Measurements from ENCODE around the gene UMAD1. TPM values are rescaled to one million over a fixed set of nuclear protein-coding genes. Genes with fewer than 3 reads are reported as not detected.

Gene UMAD1
- total RNA-seq, 1 donor from 2014 or later: 5.3 TPM

DNA sequence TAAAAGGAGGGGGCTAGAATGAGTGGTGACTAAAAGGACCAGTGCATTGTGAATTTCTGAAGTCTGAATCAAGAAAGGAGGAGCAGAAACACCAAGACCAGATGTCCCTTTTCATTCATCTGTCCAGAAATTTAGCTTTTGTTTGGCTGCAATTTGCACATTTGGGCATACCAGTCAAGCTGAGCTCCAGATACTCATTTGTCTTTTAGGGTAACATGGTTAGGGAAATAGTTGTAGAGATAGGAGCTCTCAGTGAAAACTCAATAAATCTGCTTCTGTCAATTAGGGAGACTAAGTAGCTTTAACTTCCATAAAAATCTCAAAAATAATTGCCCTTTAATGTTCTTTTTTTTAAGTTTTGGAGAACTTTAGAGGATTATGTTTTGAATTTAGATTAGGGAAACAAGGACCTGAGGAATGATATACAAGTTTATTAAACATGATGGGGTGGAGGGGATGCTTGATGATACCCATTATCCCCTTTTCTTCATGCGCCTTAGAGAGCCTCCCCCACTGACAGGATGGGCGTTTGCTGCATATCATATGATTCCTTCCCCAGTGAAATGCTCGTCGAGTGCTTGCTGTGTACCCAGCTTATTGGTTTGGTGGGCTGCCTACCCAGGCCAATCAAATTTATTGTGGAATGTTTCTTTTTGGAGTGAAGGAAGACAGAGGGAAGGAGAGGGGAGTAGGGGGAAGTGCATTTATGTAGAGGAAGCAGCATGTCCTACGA lies 128.6 kb downstream of the UMAD1 start:
- no peak for ATAC-seq

DNA sequence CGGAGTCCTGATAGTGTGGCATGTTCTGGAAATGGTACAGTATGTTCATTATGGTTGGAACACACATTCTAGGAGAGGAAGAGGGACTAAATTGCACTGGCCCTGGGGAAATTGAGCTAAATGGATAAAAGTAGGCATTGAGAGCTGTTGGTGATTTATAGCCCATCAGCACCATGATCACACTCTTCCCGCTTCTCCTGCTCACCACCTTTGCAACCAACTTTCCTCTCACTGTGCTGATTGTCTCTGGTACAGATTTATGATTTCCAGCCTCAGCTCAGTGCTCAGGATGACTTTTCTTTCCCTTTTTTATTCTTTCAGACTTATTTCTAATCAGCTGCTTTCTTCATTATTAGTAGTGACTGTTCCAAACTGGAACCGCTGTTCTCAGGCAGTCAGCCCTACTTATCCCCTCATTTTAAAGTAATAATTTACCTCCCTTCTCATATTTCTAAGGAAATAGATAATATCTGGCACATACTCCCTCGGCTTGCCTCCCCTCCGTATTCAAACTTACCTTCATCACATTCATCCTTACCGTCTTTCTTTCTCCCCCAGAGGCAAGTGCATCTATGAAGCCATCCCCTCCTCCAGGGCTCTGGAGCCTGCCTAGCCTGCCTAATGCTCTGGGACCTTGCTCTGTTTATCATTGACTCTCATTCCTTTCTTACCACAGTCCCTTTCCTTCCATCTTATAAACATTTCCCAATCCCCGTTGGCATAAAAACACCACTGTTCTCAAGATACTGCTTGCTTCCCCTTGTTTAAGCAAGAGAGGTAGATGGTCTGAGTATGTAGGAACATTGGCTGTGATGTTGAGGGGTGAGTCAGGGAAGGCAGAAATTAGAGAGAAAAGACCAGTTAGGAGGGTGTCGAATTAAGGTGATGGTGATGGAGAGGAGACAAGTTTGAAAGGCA lies 129.4 kb downstream of the UMAD1 start:
- ATAC-seq: no peak

DNA sequence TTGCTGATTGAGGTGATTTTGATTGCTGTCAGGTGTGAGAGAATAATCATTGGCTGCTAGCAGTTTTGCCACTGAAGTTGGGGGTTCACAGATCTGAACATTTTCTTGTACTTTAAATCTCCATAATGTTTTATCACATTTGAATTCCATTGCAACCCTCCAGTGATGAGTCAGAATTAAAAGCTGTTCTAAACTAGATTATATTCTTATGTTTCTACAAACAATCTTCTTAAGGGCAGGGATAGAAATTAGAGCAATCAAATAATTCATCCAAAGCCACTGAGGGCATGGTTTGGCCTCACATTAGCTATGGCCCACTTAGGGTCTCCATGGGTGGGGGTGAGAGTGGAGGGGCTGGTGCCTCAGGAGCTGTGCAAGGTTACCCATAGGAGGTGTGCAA lies 130.9 kb downstream of the UMAD1 start:
- no peak for ATAC-seq

DNA sequence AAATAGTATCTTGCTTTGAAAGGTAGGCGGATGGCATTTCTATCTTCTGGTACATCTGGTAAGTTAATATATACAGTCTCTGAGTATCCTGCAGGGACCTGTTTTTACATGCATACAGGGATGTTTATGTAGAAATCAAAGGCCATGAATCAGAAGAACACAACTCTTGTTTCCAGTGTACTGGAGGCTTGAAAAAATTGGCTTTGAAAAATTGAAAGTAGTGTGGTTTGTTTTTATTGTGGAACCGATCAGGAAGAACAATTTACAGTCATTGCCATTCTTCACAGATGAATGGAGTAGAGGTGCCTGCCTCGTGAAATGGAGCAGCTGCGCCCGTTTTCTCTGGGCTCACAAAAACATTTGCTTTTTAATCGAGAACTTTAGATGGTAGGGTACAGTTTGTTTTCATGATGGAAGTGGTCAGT lies 131.9 kb downstream of the UMAD1 start:
- peak; percentile 93 for ATAC-seq

DNA sequence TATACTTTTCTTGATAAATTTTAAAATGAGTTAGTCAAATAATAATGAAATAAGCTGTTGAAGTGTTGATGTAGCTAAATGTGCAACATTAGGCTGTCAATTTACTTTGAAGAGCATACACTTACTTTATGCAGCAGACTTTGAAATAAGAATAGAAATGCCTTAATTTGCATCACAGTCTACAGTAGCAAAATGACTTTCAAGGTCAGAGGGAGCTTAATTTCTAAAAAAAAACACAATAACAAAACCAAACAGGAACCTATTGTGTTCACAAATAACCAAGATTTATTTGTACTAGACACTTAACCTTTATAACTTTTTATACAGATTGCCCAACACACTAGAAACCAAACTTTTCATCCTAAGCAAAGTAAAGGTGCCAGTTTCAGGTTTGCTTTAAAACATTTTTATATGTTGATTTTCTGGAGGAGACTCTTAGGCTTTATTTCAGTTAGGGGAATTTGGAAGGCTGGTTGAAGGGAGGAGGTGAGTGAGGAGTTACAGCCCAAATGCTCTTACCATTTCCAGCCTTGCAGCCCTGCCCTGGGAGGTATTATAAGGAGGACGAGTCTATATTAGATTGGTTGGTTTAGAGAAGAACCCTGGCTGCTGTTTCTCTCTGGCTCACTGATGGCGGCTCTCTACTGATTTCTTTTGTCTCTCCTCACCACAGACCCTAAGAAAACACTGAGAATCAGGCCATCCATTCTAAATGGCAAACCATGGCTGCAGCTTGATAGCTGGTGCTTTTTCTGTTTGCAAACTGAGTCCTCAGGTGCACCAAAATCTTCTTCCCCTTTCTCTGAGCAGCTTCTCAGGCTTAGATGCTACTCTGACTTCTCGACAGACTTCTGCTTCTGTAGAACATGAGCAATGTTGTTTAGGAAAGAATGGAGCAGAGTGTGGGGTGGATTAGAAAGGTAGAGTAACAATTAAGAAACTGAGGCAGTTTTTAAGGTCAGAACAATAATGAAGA lies 133.1 kb downstream of the UMAD1 start:
- no peak for ATAC-seq

DNA sequence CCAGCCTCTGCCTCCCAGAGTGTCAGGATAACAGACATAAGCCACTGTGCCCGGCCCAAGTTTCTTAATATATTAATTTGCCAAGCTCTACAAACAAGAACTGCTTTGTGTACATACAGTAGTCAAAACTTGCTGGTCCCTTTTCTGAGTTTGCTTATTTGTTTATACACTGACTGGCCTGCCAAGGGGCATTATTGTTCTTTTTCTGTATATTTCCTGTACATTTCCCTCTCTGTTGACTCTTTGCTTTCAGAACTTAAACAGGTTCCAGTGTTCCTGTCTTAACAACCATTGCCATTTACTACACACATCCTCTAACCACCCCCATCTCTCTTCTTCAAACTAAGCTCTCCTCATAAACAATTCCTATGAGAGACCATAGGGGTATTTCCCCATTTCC lies 139.3 kb downstream of the UMAD1 start:
- ATAC-seq: no peak

DNA sequence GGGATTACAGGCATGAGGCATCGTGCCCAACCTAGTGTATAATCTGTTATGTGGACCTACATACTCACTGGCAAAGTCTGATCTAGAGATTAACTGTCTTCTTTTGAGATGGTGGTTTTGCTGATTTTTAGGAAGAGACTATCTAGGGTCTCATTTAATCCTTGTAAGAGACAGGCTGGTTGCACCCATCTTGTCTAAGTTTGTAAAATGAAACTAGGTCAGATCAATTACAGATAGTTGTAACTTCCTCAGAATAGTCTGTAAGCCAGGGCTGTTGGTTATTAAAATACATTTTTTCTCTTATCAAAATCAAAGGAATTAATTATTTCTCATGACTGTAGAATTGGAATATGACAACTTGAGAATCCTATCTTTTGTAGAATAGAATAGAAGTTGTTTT lies 142.4 kb downstream of the UMAD1 start:
- no peak for ATAC-seq

DNA sequence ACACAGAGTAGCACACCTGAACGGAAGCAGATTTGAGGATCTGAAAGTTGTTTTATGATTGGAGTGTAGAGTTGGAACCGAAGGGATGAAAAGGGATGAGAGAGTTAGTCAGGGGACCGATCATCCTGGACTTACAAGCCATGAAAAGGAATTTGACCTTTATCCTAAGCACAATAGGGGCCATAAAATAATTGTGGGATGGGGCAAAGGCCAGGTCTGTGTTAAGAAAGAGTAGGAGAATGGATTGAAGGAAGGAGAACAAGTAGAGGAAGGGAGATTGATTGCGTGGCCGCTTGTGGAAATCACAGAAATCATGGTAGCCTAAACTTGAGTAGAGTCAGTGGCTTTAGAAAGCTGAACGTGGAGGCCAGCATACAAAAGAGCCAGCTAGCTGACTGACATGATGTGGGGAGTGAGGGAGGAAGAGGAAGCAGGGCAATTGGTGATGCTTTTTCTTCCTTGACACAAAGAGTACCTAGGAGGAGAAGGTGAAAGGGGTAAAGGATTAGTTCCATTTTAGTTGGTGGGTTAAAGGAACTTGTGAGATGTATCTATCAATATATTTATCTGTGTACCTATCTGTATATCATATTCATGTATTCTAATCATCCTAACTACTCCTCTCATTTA lies 144.9 kb downstream of the UMAD1 start:
- no peak for ATAC-seq

DNA sequence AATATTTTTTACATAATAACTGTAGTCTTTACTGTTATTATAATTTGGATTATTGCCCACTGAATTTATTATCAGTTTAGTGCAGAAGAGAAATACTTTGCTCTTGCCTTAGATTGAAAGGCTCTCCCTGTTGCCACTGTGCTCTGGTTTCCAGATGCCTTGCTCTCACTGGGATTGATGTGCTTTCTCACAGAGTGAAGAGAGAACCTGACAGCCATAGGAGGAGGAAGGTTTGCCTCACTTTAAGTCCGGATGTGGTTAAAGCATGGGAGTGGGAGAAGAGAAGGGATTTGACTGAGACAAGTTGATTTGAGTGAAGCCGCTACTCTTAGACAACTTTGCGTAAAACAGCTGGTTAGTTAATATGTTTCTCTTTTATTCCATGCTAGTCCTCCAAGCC lies 146.0 kb downstream of the UMAD1 start:
- ATAC-seq: no peak

DNA sequence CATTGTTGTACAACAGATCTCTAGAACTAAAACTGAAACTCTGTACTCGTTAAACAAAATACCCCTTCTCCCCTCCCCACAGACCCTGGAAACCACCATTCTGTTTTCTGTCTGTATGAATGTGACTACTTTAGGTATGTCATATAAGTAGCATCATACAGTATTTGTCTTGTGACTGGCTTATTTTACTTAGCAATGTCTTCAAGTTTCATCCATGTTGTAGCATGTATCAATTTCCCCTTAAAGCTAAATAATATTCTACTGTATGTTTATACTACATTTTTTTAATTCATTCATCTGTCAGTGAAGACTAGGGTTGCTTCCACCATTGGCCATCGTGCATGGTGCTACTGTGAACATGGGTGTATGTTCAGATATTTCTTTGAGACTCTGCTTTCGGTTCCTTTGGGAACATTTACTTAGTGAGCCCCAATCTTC lies 149.0 kb downstream of the UMAD1 start:
- ATAC-seq: no peak

DNA sequence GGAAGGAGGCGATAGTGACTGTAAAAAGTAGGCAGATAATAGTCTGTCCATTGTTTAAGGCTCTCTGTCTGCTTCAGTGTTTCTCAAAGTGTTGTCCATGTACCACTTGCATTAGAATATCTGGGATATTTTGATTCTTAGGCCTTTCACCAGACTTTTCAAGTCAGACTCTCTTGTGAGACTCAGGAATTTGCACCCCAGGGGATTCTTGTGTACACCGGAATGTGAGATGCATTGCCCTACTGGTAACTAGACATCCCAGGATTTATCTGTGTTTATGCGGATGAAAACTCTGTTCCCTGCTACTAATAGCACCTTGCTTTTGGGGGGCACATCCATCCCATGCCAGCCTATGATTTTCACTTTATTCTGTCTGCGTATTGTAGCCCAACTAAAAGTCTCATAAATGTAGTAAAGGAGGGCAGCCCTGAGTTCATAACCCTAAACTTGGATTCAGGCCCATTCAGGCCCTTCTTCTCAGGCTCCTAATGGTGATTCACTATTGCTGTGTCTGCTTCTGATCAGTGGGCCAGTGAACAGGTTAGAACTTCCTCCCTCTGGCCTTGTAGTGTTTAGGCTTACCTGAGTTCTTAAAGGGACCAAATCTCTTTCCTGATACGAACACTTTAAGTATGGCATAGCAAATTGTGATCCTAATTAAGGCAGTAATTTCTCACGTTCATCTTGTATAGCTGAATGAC lies 149.6 kb downstream of the UMAD1 start:
- no peak for ATAC-seq

DNA sequence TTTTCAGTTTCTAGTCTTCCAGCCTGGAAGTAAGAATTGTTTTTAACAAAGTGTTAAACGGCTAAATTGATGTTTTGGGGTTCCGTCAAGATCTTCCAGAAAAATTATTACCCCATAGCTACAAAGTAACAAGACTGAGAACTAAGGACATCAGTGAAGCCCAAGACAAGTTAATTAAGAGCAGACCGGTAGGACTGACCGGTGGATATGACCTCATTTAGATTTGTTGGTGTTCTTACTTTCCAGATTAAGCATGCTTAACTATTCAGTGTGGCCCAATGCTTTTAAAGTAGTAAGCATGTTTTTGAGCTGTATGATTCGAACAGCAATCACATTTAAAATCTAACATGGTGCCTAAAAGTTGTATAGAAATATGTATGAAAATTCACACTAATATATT lies 151.0 kb downstream of the UMAD1 start:
- no peak for ATAC-seq

DNA sequence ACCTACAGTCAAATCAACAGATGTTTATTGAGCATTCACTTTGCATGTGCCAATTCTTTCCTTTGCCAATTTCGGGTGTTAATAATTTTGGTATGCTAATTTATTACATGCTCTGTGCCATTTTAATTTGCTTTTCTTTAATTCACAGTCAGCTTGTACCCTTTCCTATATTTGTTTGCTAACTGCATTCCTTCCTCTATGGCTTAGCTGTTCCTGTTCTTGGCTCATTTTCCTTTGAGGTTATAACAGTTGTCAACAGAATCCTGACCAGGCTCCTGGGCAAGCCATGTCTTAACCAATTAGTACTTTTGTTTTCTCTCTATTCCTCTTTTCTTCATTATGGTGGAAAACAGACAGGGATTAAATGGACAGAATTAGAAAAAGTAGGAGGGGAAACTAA lies 151.5 kb downstream of the UMAD1 start:
- ATAC-seq: no peak

DNA sequence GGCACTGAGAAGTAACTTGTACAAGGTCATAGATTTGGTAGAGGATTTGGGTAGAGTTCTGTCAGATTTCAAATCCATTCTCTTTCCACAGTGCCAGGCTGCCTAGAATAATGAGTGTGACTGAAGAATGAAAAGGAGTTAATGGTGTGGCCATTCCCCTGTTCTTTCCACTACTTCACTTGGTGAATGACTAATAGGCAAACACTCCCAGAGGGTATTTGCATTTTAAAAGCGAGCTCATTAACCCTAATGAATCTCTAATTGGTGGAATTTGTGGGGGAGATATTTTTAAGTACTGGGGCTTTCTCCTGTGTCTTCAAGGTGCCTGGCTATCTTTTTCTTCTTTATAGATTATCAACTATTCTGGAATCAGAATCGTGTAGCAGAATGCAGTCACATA lies 152.7 kb downstream of the UMAD1 start:
- no peak for ATAC-seq

DNA sequence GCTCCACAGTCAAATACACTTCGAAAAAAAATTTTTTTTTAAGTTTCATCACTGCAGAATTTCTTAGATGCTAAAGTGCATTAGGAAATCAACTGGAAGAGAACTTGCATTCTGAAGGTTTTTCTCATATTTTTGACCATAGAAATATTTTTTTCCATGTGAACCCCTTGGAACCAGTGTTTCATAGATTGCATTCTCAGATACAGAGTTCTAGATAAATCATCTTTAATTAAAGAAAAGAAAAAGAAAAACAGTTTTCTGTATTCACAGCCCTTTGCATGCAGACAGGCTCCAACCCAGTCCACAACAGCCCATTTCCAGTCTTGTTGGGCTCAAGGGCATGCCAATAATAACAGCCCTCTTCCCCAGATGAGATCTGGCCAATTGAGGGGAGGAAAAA lies 153.4 kb downstream of the UMAD1 start:
- ATAC-seq: no peak

DNA sequence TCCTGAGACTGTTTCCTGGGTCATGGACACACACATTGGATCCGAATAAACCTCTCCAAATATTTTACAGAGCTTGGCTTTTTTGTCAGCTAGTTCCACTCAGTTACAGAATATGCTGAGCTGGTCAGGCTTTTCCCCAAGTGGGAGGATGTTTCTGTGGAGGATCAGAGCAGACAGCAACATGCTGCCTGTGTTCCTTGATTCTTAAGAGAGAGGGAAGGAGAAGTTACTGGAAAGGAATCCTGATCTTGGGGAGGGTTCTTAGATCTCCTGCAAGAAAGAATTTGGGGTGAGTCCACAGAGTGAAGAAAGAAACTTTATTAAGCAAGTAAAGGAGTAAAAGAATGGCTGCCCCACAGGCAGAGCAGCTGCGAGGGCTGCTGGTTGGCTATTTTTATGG lies 154.7 kb downstream of the UMAD1 start:
- ATAC-seq: no peak

DNA sequence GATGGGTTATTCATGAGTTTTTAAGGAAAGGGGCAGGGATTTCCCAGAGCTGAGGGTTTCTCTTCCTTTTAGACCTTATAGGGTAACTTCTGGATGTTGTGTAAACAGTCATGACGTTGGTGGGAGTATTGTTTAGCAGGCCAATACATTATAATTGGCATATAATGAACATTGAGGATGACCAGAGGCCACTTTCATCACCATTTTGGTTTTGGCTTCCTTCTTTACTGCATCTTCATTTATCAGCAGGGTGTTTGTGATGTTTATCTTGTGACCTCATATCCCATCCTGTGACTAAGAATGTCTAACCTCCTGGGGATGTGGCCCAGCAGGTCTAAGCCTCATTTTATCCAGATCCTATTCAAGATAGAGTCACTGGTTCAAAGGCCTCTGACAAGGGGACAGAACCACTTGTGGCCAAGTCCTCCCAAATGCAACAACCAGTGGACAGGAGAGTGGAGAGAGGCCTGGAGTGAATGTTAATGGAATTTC lies 155.1 kb downstream of the UMAD1 start:
- peak; percentile 59 for ATAC-seq

DNA sequence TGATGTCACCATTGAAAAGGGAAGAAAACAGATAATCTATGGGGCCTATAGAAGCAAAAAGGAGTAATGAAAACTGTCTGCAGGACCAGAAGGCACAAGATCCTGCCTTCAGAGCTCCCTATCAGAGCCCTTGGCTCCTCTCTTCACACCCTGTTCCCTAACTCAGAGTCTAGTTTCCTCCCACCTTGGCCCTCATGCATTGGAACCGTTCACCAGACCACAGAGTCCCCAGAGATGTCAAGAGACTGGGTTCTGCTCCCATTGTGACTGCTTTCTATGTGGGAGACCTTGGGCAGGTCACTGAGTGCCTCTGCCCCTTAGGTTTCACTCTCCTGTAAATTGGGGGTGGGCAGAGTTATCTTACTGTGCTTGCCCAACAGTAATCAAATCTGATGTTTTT lies 158.0 kb downstream of the UMAD1 start:
- ATAC-seq: no peak

DNA sequence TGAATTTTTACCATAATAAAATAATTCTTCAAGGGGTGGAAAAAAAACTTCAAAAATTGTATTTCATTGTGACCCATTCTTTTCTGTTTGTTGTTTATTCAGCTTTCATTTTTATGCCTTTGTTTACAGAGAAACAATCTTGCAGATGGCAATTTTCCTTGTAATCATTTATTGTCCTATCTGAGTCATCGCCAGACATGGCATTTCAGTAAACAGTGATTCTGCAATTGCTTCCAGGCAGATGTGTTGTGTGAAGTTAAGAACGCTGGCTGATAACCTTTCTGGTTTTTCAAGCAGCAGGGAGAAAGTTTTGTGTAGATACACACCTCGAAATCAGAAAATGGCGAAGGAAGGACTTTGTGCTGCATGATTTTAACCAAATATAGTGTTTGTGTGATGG lies 158.6 kb downstream of the UMAD1 start:
- no peak for ATAC-seq

DNA sequence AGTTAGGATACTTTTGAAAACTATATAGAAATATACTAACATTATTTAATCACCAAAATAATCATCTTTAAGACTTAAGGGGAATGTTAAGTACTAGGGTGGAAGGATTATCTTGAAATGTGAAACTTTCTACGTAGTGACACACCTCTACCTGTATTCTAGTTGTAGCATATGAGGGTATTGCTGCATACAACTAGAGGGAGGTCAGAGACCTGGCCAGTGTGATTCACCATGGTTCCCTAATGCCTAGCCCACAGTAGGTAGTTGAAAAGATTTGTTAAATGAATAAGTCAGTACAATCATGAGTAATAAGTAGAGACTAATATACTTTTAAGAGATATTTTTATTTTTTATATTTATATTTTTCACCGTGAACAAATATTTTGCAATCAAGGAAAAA lies 162.0 kb downstream of the UMAD1 start:
- ATAC-seq: no peak

DNA sequence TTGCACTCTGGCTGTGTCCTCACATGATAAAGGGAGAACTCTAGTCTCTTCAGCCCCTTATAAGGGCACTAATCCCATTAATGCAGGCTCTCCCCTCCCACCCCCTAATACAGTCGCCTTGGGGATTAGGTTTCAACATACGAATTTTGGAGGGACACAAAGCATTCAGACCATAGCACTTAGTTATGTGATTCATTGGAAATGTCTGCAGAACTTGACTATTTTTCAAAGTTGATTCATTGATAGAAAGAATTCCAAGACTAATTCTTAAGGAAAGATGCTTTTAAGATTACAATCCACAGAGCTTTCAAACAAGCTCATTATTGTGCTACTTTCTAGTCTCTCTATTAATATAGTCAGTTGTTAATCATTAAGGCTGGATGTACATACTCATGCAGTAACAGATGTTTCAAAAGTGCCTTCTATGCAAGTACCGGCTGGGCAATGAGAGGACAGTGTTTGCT lies 163.2 kb downstream of the UMAD1 start:
- no peak for ATAC-seq

All from esophagus mucosa (tissue), 1 donor.